UCSD-AML1 (cell line): ENCODE measurements around the gene TMEM167A.
"Not testable (repeated sequence)": the region's sequence is repeated elsewhere in the genome, so short reads cannot be mapped to it uniquely, and the experiment has no call there.

Experiments used
- DNase-seq: peaks from one replicate; lab custom pipeline; 2025; ENCODE audit not compliant: unreplicated experiment; lab: John Stamatoyannopoulos, UW

The TMEM167A gene

DNA sequence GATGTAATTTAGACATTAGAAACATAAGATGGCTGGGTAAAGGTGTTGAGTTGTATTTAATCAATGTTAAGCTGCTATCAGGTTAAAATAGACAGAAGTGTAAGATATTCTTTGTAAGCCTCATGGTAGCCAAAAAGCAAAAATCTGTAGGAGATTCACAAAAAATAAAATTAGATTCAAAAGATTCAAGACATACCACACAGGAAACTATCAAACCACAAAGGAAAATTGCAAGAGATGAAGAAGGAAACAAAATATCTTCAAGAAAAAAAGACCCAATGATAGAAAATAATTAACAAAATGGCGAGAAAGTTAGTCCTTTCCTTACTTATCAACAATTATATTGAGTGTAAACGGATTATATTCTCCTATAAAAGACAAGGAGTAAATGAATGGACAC lies 15.4 kb upstream of the TMEM167A start:
- no peak for DNase-seq

GRCh38 chr5:83090169-83090568 lies 13.0 kb upstream of the TMEM167A start:
- no peak for DNase-seq

DNA sequence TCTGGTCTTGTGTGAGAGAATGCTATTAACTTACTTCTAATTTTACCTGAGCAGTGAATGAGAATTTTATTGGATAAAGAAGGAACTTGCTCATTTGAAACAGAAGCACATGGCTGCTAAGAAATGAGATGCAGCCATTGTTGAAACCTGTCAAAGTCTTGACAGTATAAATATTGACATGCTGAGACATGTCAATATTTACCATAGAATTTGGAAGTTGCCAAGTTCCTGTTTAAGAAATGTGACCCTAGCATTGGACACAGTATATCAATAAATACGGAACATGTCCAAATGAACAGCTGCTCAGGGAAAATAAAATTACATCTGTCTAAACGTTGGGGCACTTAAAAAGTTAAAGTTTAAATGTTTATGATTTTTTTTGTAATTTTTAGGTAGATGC lies 7.9 kb upstream of the TMEM167A start:
- DNase-seq, result no peak

- no peak for DNase-seq
Observed at GRCh38 chr5:83084336-83084735, 7.1 kb upstream of the TMEM167A start.

DNA sequence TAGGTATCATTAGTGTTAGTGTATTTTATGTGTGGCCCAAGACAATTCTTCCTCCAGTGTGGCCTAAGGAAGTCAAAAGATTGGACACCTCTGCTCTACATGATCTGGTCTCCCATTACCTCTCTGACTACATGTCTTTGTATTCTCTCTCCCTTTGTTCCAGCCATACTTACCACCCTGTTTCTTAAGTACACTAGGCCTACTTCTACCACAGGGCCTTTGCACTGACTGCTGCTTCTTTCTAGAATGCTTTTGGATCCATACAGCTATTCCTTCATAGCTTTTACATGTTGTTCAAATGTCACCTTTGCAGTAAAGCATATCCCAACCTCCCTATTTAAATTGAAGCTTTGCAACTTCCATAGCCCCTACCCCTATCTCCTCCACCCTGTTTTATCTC lies 5.6 kb upstream of the TMEM167A start:
- no peak for DNase-seq

- peak; percentile 68 for DNase-seq
Observed at GRCh38 chr5:83077662-83078261, 568 bp upstream of the TMEM167A start.

GRCh38 chr5:83072966-83073365 lies 4.2 kb downstream of the TMEM167A start:
- no peak for DNase-seq

DNA sequence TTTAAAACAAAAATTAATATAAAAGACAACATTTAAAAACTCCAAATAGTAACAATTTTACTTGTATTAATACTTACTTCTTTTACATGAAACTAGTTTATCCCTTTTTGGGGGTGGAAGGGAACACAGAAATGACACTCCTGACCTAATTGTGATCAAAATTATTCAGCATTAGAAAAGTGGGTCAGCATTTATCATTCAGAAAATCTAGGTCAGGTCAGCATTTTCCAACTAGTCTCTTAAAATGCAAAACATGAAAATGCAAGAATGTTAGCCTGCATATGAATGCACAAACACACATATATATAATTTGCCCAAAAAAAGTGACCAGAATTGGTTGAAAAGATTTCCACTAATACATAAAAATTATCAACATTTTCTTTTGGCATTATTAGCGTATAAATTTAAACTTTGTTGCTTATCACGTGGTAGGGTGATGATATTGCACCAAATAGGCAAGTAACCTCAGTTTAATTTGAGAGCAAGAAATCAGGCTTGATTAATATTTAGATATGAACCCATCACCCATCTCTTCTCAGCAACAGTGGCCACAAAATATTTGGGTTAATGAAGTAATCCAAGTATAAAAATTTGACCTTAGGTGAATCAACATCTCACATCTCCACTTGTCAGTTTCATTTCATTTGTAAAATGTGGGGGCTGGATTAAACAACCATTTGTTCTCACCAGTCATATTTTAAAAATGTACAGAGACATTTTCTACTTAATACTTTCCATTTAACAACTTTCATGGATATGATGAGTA lies 5.7 kb downstream of the TMEM167A start:
- no peak for DNase-seq

DNA sequence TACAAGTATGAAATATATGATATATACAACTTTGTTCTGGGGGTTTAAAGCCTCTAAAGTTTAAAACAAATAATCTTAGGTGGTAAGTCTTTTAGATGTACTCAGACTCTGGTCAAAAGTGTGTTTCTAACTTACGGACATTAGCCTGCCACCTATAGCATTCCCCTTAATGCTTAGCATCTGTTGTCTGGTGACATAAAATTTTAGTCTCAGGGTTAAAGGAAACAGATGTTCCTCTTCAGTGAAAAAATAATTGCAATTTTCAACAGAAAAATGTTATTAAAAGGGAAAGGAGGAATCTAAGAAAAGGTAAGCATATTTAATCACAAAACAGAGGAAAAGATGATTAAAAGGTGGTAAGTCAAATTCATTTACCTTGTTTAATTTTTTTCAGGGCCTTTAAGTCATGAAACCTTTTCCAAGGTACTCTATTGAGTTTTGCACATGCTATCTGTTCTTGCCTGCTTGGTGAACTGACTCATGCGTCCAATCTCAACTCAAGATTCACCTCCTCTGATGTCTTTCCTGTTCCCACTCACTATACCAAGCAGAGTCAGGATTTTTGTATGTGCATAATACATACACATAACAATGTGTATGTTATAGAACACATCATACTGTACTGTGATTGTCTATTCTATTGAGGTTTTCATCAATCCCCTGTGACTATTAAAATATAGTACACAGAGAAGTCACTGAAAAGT lies 7.9 kb downstream of the TMEM167A start:
- DNase-seq, result no peak

GRCh38 chr5:83067377-83067776 lies 9.8 kb downstream of the TMEM167A start:
- DNase-seq, result not testable (repeated sequence)

- no peak for DNase-seq
Observed at GRCh38 chr5:83066548-83067110, 10.6 kb downstream of the TMEM167A start.

DNA sequence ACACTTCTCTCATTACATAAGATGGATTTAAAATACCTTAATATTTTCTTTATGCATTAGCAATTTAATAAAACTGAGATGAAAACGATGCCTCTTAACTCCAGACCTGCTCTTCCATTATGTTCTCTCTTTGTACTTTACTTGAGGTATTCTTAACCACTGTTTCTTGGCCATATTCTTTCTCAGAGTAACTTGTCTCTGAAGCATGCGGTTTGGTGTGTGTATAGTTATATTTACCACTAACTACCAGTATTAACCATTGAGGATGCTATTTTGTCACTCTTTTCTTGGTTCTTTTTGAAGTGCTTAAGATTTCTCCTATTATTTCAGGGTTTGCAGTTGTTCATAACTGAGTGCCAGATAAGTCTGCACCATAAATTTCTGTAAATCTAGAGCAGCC lies 17.9 kb downstream of the TMEM167A start:
- no peak for DNase-seq

DNA sequence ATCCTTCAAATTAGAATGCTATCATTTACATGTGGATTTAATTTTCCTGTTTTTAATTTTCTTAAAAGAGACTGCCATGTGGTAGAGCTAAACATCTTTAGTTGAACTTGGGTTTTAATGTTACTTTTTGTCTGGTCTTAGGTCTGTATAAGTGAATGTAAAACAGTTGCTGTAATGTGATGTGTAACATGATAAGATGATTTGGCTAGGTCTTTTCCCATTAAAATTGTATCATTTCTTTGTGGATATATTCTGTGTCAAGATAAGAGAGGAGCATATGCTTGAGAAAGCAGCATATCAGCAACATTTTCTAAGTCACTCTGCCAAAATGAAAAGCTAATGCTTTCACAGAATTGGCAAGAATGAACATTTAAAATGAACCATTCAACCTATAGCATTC lies 18.5 kb downstream of the TMEM167A start:
- no peak for DNase-seq

- no peak for DNase-seq
Observed at GRCh38 chr5:83055166-83055565, 22.0 kb downstream of the TMEM167A start.

DNA sequence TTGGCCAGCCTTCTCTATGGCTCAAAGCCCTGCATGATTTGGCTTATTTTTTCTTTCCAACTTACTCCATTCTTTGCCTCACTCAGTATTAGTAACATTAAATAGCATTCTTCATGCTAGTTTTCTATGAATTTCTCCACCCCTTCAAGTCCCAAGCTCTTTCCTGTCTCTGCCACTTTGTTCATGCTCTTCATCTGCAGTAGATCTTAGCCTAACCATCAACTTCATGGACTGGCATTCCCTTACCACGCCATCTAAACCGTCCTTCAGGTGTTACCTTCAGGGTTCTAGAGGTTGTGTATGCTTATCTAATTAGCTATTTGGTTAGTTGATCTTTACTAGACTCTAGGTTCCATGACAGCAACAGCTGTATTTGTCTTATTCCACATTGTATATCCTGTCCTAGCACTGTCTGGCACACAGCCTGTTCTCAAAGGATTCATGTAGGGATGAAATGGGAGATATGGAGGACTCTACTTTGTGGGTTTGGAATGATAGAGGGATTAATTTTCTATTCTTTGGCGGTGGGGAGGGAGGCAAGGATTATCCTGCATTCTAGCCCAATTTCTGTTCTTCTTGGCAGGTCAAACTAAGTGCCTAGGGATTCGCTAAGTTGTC lies 26.4 kb downstream of the TMEM167A start:
- DNase-seq, result no peak

DNA sequence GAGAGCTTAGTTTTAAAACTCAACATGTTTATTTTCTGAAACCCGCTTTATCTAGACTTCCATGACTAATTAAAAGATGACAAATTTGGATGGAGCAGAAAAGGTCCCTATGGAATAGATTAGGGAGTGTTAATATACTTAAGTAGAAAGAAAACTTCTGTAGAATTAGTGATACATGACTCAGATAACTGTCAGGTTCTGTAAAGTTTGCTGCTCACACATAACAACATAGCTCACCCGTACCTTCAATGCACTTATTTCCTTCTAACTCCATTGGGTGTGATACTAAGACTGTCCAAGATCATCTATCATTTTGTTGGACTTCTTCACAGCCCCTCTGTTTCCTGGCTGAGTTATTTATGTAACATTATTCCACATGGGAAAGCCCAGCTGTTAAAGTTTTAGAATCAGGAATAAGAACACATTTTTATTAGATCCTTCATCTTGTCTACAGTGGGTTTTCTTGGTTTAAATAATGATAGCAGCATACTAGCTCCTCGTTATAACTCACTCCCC lies 27.8 kb downstream of the TMEM167A start:
- DNase-seq, result no peak

DNA sequence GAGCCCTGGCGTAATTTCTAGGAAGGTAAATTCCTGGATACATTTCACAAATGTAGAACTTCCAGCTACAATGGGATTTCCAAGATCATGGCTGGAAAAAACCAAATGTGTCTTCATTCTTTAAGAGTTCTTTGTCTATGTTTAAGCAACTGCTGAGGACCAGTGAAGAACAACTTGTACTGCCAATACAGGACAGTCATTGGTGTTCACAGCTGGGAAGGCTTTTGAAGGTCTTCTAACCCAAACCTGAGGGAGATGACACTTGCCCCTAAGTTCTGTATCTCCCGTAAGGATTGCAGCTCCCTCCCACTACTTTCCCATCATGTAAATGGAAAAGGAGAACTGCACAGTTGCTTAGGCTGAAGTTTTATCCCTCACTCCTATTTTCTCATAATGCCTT lies 28.4 kb downstream of the TMEM167A start:
- DNase-seq, result no peak

- DNase-seq, result no peak
Observed at GRCh38 chr5:83048277-83048676, 28.9 kb downstream of the TMEM167A start.

DNA sequence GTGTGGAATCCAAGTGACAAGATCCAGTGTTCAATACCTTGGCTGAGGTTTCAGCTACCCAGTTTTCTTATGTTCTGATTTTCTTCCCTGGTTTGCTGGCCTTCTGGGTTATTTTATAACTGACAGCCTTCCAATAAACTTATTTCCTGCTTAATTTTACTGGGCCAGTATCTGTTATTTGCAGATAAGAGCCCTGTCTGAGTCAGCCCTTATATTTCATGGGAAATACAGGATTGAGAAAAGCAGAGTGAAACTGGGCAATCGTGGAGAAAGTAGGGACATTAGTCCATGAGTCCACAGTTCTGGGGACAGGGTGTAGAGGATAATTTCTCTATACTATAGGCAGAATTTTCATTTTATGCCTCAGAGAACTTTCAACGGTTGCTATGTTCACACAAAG lies 32.3 kb downstream of the TMEM167A start:
- no peak for DNase-seq

DNA sequence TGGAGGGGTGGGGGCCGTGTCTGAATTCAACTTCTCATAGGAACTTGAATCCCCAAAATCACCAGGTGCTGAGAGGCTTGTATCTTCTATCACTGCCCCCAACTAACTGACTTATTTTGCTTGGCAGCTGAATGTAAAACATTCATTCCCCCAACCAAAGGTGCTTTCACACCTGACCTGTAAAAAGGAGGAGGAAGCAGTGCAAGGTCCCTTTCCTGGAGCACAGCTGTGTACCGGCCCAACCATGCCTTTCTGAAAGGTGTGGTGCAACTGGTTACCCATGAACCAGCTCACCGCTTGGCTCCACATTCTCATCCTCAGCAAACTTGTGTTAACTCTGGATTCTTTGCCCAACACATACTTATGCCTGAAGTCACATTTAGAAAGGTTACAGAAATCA lies 34.7 kb downstream of the TMEM167A start:
- DNase-seq, result no peak

- no peak for DNase-seq
Observed at GRCh38 chr5:83038924-83039323, 38.3 kb downstream of the TMEM167A start.
